D341Med (cell line): Measurements from ENCODE around the gene TAPBPL.
"Not testable (repeated sequence)": the region's sequence is repeated elsewhere in the genome, so short reads cannot be mapped to it uniquely, and the experiment has no call there.

Source experiments
- DNase-seq: peaks from one replicate; pipeline ENCODE4 v3.0.0; 2012; ENCODE audit warnings: low spot score

TAPBPL gene

GRCh38 chr12:6490673-6491072, 38.8 kb downstream of the TAPBPL start:
- DNase-seq = not testable (repeated sequence)

- DNase-seq = peak; percentile 98
Measured at GRCh38 chr12:6492838-6493496, 41.1 kb downstream of the TAPBPL start, which contains the start of gene MRPL51. MRPL51 (minus strand) TSS chr12:6493262; CDS start chr12:6493136, 126 bp downstream.

- DNase-seq = peak; percentile 99
Measured at GRCh38 chr12:6493497-6494257, 41.8 kb downstream of the TAPBPL start, which contains the start of gene NCAPD2. NCAPD2 (plus strand) TSS chr12:6494102; CDS start chr12:6495099, 997 bp downstream.

- DNase-seq = no peak
Measured at GRCh38 chr12:6494258-6494743, 42.5 kb downstream of the TAPBPL start.

- DNase-seq = no peak
Measured at GRCh38 chr12:6494968-6495367, 43.1 kb downstream of the TAPBPL start.

- DNase-seq = not testable (repeated sequence)
Measured at GRCh38 chr12:6497291-6497690, 45.4 kb downstream of the TAPBPL start.

- no peak for DNase-seq
Measured at GRCh38 chr12:6500466-6500865, 48.6 kb downstream of the TAPBPL start.

GRCh38 chr12:6507102-6507998, 55.5 kb downstream of the TAPBPL start:
- no peak for DNase-seq

GRCh38 chr12:6508087-6508486, 56.2 kb downstream of the TAPBPL start:
- DNase-seq = no peak
